Activated CD4-positive, alpha-beta T cell treated with anti-CD3 and anti-CD28 coated beads, Interleukin-2, Interleukin-6, amounts not matched to agents 100 ng/mL and 50 ng/mL, durations not matched to agents 16 hours and 8 hours (primary cell): ENCODE results near the gene SLC12A6.
A peak's percentile ranks its signal among the peaks of the same experiment; 100 is the strongest.
"Not testable (repeated sequence)": the region's sequence is repeated elsewhere in the genome, so short reads cannot be mapped to it uniquely, and the experiment has no call there.

Experiments
- DNase-seq: peaks from one replicate; pipeline ENCODE4 v3.0.0-alpha.2; 2020

SLC12A6 gene

GRCh38 chr15:34337557-34338306 lies at the start of gene SLC12A6:
Gene SLC12A6 (minus strand): TSS chr15:34337781. CDS start chr15:34336680, 1,101 bp downstream.
- DNase-seq, result peak; percentile 94

DNA sequence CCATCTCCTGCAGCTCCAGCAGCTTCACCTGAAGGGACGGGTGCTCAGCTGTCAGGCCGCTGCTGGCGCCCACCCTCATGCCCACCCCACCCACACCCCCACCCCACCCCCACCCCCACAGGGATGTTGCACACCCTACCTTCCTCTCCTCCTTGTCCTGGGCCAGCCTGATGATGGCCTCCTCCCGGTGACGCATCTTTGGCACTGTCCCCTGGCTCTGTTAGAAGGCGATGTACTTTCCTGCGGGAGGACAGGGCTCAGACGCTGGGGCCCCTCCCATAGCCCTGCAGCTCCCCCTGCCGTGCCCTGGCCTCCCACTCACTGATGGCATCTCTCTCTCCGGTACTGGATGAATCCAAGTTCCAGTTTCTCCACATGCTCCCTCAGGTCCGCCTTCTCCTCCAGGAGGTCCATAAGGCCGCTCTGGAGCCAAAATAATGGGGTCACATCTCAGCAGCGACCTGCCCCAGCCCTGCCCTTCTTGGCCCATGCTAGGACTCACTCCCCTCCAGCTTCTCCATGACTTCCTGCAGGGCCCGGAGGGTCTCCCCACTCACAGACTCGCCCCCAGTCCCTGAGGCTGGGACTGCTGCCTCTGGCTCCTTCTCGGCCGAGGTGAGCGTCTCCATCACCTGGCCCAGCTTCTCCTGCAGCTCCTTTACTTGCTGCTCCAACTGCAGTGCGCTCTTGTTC lies 44.4 kb upstream of the SLC12A6 start:
- DNase-seq, result not testable (repeated sequence)

DNA sequence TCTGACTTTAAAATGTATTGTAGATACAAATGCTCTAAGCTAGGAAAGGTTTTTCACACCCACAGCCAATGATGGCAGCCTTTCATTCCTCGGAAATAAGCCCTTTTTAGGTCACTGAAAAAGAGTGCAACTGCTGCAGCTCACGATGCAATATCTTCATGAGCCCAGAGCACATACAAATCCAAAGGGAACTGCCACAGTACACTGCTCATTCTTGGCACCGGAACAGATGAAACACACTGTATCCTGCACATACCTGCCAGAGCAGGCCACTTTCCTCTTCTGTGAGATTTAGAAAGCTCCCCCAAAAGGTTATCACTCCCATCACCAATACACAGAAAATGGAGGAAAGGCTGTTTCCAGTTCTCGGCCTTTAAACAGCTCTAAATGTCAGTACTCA lies 42.9 kb upstream of the SLC12A6 start:
- DNase-seq, result not testable (repeated sequence)

- no peak for DNase-seq
These were observed 39.3 kb upstream of the SLC12A6 start for GRCh38 chr15:34376856-34377255.

- DNase-seq, result not testable (repeated sequence)
These were observed 38.0 kb upstream of the SLC12A6 start for GRCh38 chr15:34375541-34375940.

DNA sequence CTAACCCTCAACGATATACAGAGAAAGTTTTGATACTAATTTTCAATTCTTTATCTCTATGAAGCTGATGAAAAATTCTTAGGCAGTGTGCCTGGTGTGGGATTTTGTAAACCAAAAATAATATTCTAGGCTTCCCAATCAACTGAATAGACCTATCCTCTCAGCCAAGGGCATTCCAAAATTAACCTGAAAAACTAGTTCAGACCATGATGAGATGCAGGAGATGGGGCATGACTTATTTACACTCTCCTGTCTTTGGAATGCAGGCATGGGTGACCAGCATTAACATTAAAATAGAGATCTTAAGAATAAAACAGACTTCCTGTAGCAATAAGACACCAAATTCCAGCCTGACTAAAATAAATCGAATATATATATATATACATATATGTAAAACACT lies 37.2 kb upstream of the SLC12A6 start:
- DNase-seq, result no peak

- no peak for DNase-seq
These were observed 36.4 kb upstream of the SLC12A6 start for GRCh38 chr15:34373951-34374350.

DNA sequence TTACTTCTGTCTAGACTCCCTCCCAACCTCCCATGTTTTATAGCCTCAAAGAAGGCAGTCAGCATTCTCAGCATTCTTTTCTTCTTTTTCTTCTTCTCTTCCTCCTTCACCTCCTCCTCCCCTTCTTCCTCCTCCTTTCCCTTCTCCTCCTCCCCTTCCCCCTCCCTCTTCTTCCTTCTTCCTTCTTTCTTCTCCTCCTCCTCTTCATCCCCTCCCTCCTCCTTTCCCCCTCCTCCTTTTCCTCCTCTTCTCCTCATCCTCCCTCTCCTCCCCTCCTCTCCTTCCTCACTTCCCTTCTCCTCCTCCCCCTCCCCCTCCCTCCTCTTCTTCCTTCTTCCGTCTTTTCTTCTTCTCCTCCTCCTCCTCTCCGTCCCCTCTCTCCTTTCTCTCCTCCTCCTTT lies 33.1 kb upstream of the SLC12A6 start:
- DNase-seq, result no peak

DNA sequence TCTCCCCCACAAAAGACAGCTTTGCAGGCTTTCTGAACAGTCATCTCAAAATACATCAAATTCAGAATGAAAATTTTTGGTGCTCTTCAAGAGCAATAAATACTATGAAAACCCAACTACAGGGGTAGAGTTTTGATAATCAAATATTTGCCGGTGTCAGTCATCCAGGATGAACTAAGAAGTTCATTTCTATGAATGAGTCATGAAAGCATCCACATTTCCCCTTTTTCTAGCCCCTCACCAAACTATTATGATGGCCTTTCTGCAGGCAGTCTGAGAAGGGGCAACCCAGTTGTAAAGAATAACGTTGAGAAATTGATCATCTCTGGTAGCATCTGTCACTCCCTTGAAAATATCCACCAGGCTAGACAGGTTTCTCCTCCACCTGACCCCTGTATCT lies 32.5 kb upstream of the SLC12A6 start:
- DNase-seq, result peak; percentile 41

GRCh38 chr15:34367101-34368081 lies 29.8 kb upstream of the SLC12A6 start, which contains the start of gene LPCAT4:
Gene LPCAT4 (minus strand): TSS chr15:34367196. CDS start chr15:34367100, 96 bp downstream.
- DNase-seq, result peak; percentile 93

DNA sequence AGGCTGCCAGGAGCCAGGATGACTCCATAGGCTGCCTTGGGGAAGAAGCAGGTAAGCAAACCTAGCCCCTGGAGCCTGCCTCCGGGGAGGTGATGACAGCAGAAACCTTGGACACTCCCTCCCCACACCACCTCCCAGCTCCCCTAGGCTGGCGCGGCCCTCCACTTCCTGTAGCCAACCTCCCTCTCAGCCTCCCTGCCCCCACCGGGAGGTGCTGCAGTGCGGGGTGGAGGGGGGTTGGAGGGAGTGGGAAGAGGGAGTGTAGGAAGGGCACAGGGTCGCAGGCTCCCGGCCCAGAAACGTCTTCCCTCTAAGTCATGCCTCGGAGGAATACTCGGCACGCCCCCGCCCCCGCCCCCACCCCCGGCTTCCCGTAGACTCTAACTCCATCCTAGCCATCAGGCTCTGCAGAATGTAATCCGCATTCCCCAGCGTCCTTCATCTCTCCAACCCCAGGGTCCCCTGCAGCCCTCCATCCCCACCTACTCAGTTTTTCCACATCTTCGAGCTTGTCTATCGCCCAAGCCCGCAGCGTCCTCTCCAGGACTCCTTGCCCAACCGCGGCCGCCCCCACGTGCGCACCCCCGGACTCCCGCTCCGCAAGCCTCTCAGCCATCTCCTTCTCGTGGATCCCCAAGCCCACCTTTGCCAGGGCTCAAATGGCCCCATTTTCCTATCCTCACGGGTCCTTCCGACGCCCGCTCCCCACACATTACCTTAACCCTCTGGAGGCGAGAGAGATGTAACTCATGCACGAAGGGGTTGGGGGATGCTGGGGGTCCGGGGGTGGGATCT lies 28.9 kb upstream of the SLC12A6 start:
- DNase-seq, result peak; percentile 75

DNA sequence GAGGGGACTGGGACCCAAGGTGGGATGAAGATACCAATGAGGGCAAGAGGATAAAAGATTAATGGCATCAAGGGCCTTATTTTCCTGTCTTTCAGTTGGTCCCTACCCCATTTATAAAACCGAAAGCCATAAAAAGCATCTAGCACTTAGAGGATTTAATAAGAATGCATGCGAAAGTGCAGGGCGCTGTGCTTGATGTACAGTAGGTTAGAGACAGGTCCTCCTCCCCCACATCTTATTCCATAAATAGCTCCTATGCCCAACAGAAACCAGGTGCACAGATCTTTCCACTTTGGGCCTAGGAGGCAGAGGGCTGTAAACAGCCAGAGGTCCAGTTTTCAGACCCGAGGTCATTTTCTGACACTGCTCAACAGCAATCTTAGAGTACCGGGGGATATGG lies 28.3 kb upstream of the SLC12A6 start:
- DNase-seq, result no peak

- DNase-seq, result peak; percentile 51
These were observed 27.7 kb upstream of the SLC12A6 start for GRCh38 chr15:34365091-34365825.

DNA sequence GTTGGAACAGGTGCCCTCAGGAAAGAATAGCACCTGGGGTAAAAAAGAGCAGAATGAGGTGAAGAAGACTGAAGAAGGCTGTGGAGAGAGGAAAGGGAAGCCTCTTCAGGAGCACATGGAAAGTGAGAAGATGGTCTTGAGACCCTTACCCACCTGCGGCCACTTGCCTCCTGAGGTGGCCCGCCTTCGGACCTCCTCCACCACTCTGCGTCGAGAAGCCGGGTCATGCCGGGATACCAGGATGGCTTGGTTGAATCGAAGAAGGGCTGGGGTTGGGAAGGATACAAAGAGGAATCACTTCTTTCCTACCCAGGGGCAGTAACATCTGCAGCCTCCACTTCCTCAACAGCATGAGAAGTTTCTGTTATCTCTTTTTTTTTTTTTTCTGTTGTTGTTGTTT lies 26.5 kb upstream of the SLC12A6 start:
- no peak for DNase-seq

- DNase-seq, result no peak
These were observed 24.6 kb upstream of the SLC12A6 start for GRCh38 chr15:34362047-34362773.

DNA sequence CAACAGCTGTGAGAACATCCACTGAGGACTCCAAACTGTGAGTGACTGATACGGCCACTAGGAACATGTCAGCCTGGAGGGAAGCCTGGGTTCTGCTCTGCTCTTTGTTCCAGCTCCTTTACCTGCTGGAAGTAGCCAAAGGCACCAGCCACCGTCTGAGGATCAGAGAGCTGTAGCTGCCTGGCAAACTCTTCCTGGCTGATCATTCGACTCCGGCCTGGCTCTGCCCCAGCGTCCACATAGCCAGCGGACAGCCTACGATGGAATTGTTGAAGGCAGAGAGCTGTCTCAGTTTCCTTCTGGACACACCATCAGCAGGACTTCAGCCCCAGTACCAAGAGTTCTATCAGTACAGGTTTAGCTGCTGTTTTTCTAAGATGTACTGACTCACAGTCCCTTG lies 23.7 kb upstream of the SLC12A6 start:
- no peak for DNase-seq

GRCh38 chr15:34360298-34360697 lies 22.7 kb upstream of the SLC12A6 start:
- DNase-seq, result no peak

DNA sequence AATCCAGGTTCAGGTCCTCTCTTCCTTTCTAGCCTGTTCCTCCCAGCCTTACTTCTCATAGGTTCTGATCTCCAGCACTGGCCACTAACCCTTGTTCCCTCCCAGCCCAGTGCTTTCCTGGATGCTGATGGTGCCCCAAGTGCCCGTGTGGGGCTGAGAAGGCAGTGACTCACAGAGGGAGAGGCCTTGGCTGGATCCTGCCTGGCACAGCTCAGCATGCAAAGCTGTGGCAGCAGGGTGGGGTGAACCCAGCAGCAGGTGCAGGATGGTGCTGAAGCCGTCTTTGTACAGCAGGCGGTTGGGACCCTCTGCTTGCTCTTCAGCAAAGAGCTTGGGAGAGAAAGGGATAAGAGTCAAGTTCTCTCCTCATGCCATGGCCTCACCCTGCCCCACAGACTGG lies 21.8 kb upstream of the SLC12A6 start:
- no peak for DNase-seq

DNA sequence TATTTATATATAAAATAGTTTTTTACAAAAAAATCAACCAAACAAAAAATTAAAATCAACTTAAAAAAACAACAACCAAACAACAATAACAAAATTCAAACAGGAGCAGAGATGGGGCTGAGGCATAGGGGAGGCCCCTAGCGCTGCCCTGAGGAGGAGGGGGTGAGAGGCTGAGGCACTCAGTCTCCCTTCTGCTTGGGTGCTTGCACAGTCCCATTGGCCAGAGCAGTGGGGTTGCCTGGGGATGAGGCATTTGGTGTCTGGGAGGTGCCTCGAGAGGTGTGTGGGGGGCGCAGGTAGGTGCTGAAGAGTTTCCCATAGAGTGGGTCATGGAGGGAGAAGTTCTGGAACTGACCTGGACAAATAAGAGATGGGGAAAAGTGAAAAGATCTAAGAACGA lies 21.4 kb upstream of the SLC12A6 start:
- no peak for DNase-seq

- DNase-seq, result no peak
These were observed 20.8 kb upstream of the SLC12A6 start for GRCh38 chr15:34358367-34358766.

GRCh38 chr15:34357653-34358052 lies 20.1 kb upstream of the SLC12A6 start:
- DNase-seq, result no peak
